ENCODE data around the gene SMC4.
"Not testable (repeated sequence)": the region's sequence is repeated elsewhere in the genome, so short reads cannot be mapped to it uniquely, and the experiment has no call there.

The SMC4 gene

DNA sequence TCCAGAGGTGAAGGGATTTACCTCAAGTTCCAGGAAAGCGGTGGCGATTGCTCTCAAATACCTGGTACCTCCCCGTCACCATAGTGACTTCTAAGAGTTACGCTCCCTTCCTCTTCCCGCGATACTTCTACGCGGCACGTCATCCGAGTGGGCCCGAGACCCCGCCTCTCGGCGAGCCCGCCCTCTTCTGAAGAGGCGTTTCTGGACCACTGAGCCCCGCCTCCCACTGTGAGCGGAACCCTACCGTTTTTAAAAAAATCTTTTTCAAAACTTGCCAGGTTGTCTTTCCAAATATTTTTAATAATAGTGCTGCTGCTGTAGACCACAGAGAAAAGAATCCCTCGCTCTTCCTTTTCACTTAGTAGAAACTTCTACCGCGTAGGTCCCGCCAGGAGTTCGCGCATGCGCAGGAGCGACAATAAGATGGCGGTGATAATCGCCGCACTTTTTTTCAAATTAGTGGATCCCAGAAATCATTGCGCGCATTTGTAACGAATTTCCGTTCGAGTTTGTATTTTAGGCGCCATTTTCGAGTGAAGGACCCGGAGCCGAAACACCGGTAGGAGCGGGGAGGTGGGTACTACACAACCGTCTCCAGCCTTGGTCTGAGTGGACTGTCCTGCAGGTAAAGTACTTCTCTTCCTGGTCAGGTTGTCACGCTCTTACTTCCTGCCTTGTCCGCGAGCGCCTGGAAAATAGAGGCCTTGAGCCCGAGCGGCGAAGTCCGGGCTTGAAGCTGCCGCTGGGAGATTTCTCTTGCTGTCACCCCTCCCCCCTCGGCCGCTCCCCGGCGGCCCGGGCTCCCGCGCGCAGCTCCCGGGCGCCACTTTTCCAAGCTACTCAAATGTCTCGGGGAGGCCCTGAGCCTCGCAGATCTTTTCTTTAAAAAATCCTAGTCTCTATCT, at the start of gene SMC4, which contains the start of gene IFT80:
SMC4 (plus strand) TSS at position 526 of the 905 bp plus-strand sequence. CDS start 1,177 bp downstream, outside the sequence.
IFT80 (minus strand) TSS at position 101 of the 905 bp plus-strand sequence. CDS start 14,625 bp downstream, outside the sequence.
- peak; percentile 97 for DNase-seq (ENCODE audit: low spot score)

DNA sequence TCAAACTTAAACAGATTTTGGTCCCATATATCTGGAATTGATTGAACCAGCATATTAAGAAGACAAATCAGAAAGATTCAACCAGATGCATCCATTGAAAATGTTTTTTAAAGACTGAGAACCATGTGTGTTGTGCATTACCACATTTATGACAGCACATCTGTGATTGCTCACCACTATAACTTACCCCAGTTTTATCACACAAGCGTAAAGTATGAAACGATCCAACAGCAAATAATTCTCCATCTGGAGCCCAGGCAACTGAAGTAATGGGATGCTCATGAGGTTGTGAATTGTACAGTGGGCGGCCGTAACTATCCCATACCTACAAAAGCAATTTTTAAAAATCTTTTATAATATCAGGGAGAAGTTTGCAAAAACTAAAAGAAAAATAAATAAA, 43.6 kb upstream of the SMC4 start:
- DNase-seq (ENCODE audit: low spot score), result no peak

DNA sequence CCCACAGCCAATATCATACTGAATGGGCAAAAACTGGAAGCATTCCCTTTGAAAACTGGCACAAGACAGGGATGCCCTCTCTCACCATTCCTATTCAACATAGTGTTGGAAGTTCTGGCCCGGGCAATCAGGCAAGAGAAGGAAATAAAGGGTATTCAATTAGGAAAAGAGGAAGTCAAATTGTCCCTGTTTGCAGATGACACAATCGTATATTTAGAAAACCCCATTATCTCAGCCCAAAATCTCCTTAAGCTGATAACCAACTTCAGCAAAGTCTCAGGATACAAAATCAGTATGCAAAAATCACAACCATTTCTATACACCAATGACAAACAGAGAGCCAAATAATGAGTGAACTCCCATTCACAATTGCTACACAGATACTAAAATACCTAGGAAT, 36.6 kb upstream of the SMC4 start:
- not testable (repeated sequence) for DNase-seq (ENCODE audit: low spot score)

DNA sequence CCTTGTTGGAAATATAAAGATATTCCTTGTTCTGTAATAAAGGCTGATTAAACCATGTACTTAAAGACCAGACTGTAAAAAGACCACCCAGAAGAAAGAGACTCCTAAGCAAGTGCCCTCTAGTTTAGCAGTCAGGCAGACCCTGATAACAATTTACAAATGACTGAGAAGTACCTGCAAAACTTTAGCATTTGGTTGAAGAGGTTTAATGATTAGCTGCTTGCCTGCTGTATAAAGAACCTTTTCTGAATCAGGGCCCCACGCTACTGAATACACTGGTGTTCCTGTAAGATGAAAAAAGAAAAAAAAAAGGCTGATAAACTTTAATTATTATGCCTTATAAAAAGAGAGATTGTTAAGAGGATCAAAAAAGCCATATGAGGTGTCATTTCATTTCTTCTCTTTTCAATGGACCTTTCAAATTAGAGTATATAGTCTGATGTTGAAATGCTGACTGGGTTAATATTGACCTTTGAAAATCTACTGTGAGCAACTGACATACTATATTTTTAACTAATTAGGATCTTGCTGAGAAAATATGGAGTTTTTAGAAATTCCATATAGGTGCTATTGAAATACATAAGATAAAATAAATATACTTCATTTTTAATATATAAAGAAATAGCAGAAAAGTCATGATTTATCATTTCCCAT, 33.5 kb upstream of the SMC4 start:
- DNase-seq (ENCODE audit: low spot score), result no peak

DNA sequence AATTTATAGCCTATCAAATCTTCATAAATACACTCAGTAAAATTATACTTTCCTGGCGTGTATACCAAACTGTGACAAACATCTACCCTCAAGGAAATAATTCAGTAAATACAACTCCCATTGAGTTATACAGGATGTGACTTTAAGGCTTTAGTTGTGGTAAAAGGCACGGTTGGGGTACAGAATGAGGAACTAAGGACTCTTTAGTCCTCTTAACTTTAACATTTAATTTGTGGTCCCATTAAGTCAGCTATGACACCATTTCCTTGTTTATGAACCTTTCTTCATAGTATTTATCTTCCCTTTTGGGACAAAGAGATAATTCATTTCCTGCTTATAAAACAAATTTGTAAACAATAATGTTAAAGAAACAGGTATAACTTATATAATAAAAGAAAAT, 30.6 kb upstream of the SMC4 start:
- DNase-seq (ENCODE audit: low spot score), result no peak

DNA sequence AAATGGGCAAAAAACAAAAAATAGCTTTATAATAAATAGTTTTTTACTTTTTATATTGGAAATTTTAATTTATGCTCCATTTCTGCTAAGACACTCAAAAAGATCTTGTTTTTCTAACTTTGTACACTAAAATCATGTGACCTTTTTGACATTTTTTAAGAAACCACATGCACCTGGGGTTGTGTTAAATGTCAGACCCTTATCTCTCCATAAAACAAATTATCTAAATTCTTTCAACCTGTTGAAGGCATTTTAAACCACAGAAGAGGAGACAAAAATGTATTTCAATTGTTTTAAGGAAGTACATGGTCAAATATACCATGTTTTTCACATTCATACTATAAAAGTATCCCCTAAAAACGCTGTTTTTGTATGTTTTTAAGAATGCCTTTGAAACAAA, 29.7 kb upstream of the SMC4 start:
- DNase-seq (ENCODE audit: low spot score), result no peak

DNA sequence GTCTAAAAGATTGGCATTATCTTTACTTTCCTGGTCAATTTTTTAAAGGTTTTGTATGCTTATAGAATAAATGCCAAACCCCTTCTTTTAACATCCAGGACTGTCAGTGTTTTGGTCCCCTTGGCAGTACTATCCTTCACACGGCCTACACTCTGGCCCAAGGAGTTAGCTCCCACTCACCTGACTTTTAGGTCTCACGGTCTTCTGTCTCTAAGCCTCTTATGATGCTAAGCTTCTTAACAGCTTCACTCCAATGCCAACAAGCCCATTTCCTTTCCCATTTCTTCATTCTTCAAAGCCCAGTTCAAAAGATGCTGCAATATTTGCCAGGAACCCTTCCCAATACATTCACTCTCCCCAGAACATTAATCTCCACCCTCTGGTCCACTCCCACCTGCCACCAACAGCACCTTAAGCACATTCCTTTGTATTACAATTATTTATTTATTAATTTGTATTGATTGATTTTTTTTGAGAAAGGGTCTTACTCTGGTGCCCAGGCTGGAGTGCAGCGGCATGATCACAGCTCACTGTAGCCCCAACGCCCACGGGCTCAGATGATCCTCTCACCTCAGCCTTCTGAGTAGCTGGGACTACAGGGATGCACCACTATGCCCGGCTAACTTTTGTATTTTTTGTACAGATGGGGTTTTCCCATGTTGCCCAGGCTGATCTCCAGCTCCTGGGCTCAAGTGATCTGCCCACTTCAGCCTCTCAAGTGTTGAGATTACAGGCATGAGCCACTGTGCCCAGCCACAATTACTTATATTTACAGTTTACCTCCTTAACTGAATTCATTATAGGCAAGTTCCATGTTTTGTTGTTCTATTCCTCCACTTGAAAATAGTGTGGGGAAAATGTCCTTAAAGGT, 28.2 kb upstream of the SMC4 start:
- DNase-seq (ENCODE audit: low spot score), result no peak

DNA sequence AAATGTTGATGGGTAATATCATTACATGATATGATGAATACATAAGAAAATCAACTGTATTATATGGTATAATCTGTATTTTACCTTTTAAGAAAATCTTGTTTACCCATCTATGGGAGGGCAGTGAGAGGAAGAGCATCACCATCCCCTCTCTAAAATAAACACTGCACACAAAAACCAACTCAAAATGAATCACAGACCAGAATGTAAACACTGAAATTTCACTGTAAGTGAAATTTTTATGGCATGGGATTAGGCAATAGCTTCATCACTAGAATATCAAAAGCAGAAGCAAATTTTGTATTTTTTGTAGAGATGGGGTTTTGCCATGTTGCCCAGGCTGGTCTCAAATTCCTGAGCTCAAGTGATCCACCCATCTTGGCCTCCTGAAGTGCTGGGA, 26.7 kb upstream of the SMC4 start:
- DNase-seq (ENCODE audit: low spot score), result no peak

DNA sequence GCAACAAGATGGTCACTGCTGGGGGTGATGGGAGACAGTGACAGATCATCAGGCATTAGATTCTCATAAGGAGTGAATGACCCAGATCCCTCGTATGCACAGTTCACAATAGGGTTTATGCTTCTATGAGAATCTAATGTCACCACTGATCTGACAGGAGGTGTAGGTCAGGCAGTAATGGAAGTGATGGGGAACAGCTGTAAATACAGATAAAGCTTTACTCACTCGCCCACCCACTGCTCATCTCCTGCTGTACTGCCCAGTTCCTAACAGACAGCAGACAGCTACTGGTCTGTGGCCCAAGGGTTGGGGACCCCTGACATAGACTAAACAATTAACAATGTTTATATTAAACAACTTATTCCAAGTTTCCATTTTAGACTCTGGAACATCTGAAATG, 25.8 kb upstream of the SMC4 start:
- DNase-seq (ENCODE audit: low spot score), result no peak

DNA sequence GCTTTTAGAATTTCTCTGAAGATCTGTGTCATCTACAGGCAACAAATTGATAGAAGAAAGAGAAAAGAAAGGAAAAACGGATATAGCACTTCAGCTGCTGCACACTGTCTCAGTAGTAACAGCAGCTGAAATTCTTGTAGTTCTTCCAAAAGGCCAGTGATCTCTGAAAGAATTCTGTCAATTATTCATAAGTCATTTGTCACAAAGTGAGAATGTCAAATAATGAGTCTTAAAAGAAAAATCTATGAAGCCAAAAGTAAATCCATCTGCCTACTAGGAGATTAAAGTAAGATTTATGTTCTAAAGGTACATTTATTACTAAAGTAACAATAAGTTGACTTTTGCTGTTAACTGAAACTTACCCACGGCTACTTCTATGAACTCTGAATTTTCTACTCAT, 25.0 kb upstream of the SMC4 start:
- no peak for DNase-seq (ENCODE audit: low spot score)

DNA sequence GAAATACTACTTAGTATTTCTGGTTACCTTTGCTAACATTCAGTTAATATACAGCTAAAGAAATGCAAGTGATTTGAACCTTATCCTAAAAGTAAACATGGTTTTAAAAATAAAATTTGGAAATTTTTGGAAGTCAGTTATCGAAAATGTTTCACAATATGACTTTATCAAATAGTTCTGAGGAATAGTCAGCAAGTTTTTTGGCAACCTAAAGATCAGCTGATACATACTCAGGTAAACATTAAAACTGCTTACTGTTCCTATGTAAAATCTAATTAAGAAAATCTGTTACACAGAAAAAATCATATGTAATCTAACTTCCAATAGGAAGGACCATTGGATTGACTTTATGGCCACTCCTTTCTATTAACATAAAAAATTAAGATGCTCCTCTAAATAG, 24.5 kb upstream of the SMC4 start:
- no peak for DNase-seq (ENCODE audit: low spot score)

DNA sequence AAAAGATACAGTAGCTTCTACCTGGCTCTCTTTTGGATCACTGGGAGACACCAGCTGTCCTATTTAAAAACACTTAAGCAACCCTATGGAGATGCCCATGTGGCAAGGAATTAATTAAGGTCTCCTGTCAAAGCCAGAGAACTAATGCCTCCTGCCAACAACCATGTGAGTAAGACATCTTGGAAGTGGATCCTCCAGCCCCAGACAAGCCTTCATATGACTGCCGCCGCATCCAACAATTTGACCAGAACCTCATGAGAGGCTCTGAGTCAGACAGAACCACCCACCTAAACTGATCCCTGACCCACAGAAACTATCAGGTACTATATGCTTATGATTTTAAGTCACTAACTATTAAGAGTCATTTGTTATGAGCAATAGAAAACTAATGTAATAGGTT, 22.8 kb upstream of the SMC4 start:
- no peak for DNase-seq (ENCODE audit: low spot score)

DNA sequence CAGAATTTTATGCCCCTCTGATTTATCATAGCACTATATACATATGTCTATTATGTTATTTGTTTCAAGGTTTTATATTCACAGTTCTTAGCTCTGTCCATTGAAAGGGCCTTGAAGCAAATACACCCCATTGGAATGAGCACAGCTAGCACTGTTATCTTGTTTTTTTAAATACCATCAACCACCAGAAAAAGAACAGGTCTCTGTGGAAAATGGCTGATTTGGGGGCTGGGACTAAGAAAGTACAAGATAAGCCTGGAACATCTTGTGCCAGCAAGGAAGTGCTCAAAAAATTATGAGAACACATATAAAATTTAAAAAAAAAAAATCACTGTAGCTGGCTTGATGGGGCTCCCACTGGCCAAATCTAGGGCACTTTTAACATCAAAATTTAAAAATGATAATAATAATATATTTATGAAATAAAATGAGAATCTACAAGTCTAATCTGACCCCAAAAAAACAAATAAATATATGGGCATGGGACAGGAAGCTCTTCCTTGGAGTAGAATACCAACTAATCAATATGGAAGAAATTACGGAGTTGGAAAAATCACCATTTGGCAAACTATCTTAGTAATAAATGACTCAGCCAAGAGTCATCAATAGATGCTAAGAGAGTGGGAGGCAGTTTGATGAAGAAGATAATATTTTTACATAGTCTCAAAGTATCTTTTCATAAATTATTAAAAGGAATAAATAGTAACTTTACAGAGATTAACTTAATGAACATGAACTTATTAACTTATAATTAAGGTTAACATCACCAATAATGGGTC, 20.9 kb upstream of the SMC4 start:
- no peak for DNase-seq (ENCODE audit: low spot score)

DNA sequence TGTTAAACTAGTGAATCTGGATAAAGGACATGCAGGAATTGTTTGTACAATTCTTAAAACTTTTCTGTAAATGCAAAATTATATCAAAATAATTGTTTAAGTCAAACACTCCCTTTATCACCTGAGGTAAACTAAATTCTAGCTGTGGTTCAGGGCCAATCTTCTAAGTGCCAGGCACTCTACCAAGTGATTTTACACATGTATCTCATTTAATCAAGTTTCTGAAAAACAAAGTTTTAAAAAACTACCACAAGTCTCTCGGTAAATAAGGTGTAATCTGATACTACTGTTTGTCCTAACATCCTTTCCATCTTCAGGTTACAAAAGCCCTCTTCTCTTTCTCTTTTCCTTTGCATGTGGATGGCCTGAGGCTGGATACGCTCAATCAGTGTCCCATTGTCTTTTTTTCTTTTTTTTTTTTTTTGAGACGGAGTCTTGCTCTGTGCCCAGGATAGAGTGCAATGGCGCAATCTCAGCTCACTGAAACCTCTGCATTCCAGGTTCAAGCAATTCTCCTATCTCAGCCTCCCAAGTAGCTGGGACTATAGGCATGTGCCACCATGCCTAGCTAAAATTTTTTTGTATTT, 19.7 kb upstream of the SMC4 start:
- DNase-seq (ENCODE audit: low spot score), result no peak

DNA sequence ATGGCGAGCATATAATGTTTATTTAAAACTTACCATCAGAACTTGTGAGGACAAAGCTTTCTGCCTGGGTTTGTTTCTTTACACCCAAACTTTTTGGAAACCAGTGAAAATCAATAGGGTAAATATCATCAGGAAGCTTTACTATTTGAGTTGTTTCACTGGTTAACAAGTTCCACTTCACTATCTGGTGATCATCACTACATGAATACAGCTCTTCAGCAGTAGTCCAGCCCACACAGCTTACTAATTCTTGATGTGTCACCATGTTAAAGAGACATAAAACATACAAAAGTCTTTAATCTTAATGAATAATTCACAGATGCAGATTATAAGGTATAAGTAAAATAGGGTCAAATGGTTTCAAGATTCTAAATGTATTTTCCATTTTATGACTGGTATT, 18.0 kb upstream of the SMC4 start:
- DNase-seq (ENCODE audit: low spot score), result no peak

DNA sequence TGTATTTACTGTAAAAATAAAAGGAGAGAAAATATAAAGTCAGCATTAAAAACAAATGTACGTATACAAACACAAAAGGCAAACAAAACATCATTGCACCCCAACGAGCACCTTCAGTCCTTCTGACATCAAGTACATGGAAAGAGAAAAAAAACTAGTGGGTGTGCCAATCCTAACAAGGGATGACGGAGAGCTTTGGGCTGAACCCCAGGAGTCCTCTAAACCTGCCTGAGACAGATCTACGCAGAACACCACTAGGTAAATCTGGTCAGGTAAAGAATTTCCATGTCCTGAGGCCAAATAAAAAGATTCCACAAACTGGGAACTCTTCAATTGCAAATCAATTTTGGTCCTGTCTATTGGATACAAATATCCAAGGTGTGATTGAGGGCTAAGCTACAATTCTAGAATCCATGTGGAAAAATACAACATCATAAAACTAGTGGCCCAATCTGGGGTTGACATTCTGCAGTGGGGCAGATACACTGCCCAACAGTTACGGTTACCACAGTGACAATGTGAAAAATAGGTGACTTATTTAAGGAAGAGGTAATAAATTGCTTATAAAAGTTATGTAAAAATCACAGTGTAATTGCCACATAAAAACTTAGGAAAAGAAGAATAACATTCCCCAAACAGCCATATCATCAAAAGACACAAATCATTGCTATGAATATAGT, 14.7 kb upstream of the SMC4 start:
- DNase-seq (ENCODE audit: low spot score), result no peak

DNA sequence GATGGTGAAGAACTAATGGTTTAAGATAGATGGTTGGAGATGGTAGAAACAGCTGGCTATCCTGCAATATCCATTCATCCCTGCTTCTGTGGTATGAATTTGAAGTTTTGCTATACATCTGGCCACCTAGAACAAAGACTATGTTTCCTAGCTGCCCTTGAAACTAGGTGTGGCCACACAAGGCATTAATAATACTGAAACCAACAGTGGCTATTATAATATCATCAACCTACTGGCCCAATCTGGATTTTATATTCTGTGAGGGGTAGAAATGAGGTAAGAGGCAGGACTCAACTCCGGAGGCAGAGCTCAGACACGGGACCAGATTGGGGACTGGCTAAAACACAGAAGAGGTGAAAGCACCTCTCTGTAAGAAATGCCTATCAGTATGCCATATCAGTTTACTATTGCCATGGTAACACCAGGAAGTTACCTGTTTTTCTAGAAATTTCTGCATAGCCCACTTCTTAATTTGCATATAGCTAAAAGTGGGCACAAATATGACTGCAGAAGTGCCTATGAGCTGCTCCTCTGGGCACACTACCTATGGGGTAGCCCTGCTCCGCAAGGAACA, 8.8 kb upstream of the SMC4 start:
- no peak for DNase-seq (ENCODE audit: low spot score)

DNA sequence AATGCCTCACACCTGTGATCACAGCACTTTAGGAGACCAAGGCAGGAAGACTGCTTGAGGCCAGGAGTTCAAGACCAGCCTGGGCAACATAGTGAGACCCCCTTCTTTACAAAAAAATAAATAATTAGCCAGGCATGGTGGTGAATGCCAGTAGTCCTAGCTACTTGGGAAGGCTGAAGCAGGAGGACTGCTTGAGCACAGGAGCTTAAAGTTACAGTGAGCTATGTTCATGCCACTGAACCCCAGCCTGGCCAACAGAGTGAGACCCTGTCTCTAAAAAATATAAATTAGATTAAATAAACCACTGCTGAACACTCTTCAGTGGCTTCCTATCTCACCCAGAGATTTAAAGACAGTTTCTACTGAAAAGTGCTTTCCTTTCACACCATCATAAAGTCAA, 6.7 kb upstream of the SMC4 start:
- no peak for DNase-seq (ENCODE audit: low spot score)

DNA sequence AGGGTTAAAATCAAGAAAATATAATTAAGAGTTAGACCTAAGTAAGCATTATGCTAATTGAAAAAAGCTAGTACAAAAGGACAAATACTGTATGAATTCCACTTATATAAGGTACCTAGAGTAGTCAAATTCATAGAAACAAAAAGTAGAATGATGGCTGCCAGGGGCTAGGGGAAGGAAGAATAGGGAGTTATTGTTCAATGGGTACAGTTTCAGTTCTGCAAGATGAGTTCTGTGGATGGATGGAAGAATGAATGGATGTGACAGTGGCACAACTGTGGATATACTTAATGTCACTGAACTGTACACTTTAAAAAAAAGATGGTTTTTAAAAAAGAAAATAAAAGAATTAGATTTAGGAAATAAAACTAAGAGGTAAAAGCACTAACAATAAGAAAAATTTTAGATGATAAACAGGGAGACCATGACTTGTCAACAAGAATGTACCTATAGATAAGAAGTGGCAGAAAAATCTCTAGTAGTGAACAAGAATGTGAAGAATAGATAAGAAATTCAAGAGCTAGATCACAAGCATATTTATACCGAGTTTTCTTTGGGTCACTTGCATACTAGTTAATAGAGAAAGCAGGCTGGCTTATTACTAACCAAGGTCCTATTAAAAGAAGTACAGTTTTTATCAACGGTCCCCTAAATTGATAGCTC, 6.0 kb upstream of the SMC4 start:
- no peak for DNase-seq (ENCODE audit: low spot score)

DNA sequence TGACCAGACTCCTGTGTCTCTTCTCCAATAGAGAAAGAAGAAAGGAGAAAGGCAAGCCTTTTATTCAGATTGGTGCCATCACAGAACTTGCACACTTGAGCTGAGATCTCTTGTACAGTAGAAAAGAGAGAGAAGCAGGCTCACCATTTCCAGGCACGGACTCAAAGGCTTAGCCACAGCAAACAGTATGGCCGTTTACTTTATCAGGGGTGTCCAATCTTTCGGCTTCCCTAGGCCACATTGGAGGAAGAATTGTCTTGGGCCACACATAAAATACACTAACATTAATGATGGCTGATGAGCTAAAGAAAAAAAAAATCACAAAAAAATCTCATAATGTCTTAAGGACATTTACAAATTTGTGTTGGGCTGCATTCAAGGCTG, 5.4 kb upstream of the SMC4 start:
- DNase-seq (ENCODE audit: low spot score), result no peak
